Measurements from ENCODE around the gene ELANE.
A peak's percentile ranks its signal among the peaks of the same experiment; 100 is the strongest.
"Not testable (repeated sequence)": the region's sequence is repeated elsewhere in the genome, so short reads cannot be mapped to it uniquely, and the experiment has no call there.

Gene ELANE

DNA sequence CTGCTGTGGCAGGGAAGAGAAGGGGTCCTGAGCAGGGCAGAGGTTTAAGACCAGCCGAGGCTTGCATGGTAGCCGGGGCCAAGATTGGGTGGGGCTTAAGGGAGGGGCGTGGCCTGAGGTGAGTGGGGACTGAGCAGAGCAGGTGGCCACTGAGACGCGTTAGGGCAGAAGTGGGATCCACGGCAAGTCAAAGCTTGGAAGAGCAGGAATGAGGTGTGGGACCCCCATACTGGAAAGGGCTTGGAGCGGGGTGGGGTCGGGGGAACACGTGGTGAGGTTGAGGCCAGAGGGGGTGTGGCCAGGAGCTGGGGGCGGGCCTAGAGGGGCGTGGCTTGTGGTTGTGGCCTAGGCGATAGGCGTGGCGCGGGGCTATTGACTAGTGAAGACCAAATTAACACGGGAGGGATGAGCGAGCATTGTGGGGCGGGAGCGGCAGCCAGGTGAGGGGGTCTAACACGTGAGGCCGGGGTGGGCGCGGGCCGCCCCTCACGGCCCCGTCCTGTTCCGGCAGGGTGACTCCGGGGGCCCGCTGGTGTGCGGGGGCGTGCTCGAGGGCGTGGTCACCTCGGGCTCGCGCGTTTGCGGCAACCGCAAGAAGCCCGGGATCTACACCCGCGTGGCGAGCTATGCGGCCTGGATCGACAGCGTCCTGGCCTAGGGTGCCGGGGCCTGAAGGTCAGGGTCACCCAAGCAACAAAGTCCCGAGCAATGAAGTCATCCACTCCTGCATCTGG is 10.6 kb downstream of the ELANE start:
- peak; percentile 71 for DNase-seq (ENCODE audit: low read depth)

DNA sequence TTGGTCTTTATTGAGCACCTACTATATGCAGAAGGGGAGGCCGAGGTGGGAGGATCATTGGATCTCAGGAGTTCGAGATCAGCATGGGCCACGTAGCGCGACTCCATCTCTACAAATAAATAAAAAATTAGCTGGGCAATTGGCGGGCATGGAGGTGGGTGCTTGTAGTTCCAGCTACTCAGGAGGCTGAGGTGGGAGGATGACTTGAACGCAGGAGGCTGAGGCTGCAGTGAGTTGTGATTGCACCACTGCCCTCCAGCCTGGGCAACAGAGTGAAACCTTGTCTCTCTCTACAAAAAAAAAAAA is 11.2 kb downstream of the ELANE start:
- no peak for DNase-seq (ENCODE audit: low read depth)

DNA sequence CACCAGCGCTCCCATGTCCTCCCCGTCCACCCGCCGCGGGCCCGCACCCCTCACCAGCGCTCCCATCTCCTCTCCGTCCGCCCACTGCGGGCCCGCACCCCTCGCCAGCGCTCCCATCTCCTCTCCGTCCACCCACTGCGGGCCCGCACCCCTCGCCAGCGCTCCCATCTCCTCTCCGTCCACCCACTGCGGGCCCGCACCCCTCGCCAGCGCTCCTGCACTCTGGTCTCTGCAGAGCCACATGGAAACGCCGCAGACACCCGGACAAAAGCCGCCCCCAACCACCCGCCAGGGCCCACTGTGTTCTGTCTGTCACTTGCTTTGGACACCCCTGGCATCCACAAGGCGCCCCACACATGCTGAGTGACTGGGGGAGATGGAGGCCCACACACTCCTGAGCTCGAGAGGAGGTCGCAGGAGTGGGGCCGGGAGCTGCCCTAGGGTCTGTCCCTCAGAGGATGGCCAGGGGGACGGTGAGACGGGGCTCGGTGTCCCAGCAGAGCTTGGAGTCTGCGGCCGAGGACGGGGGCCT is 14.7 kb downstream of the ELANE start:
- no peak for DNase-seq (ENCODE audit: low read depth)

DNA sequence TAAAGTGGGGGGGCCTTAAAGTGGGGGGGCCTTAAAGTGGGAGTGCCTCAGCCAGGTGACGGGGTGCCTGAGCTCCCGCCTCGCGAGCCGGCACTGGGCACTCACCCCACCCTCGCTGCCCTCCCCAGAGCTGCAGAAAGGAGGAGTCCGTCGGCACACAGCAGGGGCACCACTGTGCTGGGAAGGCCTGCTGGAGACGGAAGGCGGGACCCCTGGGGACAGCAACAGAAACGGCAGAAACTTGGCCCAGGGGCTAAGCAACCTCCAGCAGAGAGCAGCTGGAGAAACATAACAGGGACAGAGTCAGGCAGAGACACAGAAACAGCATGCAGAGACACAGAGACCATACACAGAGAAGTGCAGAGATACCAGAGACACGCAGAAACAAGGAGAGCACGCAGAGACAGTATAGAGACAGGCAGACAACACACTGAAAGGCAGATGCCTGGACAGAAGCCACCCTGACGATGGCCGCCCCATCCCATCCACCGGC is 15.2 kb downstream of the ELANE start:
- DNase-seq (ENCODE audit: low read depth), result no peak

DNA sequence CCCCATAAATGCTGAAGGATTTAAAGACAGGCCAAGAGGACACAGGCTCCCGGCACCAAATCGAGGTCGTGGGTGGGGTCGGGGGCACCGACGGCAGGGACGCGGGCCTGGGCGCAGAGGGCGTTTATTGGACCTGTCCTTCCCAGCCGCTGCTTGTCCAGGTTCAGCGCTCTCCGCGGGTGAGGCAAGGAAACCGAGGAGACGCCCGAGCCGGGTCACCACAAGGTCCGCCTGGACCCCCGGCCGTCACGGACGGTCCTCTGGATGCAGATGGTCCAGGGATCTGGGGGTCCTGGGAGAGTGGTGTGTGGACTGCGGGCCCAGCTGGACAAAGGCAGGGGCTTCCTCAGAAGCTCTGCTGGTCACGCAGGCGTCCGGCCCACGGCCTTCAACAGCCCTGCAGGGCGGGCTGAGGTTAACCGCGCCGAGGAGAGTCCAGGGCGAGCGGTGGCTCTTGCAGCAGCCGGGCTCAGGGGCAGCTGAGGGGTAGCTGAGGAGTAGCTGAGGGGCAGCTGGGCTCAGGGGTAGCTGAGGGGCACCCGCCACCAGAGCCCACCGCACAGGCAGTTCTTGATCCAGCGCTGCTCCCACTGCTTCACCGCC is 15.9 kb downstream of the ELANE start:
- DNase-seq (ENCODE audit: low read depth), result no peak

DNA sequence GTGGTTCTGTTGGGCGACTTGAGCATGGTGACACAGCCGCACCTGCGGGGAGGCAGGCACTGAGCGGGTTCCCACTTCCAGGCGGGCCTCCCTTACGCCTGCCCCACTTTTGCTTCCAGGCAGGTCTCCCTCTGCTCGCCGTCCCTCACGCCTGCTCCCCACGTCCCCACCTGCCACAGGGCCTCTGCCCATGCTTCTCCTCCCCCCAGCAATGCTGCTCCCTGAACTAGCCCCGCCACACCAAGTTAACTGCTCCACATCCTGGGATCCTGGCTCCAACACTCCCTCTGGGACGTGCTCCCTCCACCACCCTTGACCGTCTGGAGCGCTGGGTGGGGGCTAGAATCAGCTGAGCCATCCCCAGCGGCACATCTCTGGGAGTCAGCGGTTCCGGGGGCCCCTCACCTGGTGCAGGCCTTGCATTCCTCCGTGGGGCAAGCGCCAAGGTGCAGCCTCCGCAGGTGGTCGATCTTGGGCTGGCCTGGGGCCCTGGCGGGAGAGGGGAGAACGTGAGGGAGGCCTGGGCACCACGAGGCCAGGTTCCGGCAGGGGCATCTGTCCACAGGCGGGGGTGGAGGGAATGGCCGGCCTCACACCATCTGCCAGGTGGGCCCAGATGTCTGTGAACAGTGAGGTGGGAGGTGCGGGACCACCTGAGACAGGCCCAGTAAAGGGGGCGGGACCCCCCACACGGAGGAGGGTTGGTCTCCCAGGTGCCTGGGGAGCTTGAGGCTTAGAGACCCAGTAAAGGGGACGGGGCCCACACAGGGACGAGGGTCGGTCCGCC is 16.5 kb downstream of the ELANE start:
- DNase-seq (ENCODE audit: low read depth), result no peak

DNA sequence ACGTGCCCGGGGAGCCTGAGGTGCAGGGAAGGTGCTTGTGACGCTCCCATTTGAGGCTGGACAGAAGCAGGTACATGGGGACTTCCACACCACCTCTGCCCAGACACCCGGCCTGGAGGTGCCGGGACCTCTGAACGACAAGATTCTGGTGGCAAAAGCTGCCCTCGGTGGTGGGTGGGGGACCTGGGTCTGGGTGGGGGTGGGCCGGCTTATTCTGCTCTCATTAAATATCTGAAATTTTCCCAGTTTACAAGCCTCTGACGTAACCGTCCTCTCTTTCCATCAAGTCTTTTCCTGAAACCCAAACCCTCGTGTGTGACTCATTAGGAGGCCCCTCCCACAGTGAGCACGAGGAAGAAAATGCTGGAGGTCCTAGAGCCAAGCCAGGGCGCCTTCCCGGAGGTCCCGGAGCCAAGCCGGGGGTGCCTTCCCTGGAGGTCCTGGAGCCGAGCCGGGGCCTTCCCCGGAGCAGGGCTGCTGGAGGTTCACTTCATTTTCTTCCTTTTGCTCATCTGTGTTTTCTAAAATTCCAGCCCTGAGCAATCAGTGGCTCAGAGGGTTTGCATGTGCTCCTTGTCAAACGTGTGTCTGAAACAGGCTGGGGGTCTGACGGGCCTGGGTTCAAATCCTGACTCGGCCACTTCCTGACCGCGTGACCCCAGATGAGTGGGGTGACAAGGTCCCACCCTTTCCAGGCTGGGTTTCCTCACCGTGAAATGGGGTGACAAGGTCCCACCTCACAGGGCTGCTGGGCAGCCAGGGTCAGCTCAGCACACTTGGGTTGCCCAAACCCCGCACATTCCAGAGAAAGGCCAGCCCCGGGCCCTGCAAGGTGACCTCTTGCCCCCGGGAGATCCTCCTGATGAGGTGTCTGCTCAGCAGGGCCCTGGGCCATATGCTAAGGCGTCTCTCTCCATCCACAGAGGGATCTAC is 17.4 kb downstream of the ELANE start:
- no peak for DNase-seq (ENCODE audit: low read depth)

DNA sequence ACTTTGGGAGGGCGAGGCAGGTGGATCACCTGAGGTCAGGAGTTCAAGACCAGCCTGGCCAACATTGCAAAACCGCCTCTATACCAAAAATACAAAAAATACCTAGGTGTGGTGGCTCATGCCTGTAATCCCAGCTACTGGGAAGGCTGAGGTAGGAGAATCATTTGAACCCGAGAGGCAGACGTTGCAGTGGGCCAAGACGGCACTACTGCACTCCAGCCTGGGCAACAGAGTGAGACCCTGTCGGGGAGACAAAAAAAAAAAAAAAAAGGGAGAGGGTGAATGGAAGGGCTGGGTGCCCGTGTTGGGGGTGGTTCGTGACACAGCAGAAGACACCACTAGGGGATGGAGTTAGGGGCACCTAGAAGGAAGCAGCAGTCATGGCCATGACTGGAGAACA is 18.2 kb downstream of the ELANE start:
- no peak for DNase-seq (ENCODE audit: low read depth)

DNA sequence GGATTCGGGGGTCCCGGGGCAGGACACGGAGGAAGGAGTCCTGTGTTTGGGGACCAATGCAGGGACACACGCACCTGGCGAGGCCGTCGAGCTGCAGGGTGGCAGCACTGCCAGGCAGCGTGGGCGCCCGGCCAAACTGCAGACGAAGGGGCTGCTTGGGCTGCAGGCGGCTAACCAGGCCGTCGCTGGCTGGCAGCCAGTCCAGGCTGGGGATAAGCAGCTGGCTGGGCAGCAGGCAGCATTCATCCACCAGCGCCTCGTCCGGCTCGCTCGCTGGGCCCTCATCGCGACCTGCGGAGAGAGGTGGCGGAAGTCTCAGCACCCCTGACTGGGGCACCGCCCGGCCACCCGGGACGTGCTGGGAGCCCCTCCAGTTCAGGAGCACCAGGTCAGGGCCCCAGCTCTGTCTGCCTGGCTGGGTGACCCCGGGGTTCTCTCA is 18.9 kb downstream of the ELANE start:
- DNase-seq (ENCODE audit: low read depth), result no peak

DNA sequence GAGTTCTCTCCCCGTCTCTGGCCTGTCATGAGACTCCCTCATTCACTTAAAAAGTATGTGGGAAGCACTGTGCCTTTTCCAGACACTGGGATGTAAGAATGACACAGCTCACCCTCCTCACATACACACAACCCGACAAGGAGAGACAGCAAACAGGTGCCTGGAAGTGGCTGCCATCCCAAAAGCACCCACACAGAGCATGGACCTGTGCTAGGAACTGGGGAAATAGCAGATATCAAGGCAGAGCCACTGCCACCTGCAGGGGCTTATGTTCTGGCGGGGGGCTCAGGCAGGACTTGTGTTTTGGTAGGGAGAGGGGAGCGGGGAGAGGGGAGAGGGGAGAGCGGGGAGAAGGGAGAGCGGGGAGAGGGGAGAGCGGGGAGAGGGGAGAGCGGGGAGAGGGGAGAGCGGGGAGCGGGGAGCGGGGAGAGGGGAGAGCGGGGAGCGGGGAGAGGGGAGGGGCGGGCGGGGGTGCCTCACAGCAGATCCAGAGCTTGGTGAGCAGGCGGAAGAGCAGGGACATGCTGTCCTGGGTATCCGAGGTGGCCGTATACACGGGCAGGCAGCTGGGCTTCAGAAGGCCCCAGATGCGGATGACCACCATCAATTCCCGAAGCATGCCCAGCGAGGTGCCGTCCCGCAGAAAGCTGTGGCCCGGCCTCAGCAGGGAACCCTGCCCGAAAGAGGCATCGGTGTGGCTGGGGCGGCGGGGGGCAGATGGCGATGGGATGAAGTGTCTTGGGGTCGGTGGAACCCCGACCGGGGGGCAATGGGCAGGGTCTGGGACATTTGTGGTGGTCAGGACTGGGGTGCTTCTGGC is 19.6 kb downstream of the ELANE start:
- DNase-seq (ENCODE audit: low read depth), result peak; percentile 15

DNA sequence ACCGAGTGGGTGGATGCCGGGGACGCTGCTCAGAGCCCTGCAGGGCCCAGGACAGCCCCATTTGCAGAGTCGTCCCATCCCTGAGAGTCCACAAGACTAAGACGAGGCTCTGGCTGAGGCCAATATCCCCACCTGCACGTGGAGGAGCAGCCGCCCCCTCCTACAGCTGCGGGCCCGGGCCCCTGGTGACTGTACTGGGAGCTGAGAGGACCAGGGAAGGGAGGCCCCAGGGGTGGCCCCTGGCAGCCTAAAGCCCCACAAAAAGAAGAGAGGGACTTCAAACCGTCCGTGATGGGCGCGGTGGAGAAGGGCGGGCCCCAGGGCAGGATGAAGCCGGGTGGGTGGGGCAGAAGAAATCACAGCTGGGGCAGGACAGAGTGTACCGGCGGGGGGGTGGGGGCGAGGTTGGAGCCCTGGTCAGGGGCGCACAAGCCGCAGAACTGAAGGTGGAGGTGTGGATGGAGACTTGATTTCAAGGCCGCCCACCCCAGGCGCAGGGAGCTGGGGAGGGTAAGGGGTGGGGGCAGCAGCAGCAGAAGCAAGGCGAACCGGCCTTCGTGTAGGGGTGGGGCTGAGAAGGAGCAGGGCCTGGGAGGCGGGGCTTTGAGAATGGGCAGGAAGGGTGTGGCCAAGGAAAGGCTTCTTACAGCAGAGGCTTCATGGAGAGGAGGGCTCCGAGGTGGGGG is 20.3 kb downstream of the ELANE start:
- peak; percentile 78 for DNase-seq (ENCODE audit: low read depth)

DNA sequence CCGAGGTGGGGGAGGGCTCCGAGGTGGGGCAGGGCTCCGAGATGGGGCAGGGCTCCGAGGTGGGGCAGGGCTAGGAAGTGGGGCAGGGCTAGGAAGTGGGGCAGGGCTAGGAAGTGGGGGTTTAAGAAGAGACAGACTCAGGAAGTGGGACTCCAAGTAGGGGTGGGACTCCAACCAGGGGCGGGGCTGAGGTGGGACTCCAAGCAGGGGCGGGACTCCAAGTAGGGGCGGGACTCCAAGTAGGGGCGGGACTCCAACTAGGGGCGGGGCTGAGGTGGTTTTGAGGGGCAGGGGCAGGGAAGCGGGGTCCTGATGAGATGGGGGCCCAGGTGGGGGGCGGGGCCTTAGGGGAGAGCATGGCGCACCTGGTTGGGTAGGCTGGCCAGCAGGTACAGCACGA is 21.0 kb downstream of the ELANE start:
- peak; percentile 48 for DNase-seq (ENCODE audit: low read depth)

DNA sequence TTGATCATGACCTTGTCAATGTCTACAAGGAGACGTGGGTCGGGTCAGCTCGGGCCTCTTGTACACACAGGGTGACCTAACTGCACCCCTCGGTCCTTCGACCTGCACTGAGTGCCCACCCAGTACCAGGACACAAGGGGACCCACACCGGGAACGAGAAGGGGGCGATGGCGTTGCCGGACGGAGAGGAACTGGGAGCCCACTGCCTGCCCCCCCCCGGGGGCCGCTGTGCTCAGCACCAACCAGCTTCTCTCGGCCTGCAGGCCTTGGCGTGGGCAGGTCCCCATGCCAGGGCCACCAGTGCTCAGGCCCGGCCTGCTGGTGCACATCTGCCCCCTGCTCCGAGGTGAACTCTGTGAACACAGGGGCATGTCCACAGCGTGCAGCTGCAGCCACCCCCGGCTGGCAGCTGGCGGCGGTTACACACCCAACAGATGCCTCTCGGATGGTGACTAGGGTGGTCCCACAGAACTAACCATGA is 21.5 kb downstream of the ELANE start:
- no peak for DNase-seq (ENCODE audit: low read depth)

DNA sequence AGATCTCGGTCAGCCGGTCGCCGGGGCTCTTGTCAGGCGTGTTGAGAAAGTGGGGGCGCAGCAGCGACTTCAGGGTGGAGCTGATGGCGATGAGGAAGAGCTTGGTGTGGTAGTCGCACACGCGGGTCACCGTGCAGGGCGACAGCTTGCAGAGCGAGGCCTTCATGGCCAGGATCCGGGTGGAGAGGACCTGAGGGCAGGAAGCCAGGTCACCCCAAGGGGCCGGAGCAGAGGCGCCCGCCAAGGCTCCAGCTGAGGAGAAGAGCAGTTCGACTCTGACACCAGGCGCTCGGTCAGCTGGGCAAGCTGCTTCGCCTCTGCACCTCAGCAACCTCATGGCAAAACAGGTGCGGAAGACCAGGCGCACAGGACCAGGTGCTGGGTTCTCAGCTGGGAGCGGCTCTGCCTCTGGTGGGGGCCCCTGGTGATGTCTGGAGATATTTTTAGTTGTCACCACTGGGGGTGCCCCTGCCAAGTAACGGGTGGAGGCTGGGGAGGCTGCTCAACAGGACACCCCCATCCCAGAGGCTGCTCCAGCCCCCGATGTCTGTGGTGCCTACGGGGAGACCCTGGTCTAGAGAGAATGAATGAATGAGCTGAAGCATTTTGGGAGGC is 23.3 kb downstream of the ELANE start:
- no peak for DNase-seq (ENCODE audit: low read depth)

DNA sequence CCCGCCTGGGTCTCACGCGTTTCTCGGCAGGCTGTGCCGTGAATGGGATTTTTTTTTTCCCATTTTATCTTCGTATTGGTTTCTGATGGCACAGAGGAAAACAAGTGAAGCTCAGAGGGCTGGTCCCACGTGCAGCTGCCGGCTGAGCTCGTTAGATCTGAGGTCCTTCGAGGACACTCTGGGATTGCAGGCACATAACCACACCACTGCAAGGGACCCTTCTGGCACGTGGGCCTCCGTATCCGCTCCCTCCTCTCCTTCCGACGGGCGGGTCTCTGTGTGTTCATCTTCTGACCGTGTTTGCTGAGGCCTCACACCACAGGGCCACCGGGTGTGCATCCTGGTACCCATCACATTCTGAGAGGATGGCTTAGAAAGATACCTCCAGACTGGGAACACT is 24.0 kb downstream of the ELANE start:
- DNase-seq (ENCODE audit: low read depth), result no peak

DNA sequence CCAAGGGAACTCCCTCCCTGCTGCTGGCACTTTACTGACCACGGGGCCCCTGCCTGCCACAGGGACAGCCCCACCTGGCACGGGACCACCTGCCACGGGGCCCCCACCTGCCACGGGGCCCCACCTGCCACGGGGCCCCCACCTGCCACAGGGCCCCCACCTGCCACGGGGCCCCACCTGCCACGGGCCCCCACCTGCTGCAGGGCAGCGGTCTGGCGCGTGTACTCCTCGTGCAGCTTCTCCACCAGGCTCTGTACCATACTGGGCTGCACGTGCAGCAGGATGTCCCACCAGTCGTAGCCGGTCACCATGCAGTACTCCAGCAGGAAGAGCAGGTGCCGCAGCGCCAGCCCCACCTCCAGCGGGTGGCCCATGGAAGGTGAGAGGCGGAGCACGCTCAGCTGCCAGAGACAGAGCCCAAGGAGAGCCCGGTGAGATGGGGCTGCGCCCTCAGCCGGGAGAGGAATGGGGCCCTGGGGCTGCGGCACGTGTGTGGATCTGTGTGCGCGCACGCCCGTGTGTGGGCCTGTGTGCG is 24.7 kb downstream of the ELANE start:
- DNase-seq (ENCODE audit: low read depth), result no peak

DNA sequence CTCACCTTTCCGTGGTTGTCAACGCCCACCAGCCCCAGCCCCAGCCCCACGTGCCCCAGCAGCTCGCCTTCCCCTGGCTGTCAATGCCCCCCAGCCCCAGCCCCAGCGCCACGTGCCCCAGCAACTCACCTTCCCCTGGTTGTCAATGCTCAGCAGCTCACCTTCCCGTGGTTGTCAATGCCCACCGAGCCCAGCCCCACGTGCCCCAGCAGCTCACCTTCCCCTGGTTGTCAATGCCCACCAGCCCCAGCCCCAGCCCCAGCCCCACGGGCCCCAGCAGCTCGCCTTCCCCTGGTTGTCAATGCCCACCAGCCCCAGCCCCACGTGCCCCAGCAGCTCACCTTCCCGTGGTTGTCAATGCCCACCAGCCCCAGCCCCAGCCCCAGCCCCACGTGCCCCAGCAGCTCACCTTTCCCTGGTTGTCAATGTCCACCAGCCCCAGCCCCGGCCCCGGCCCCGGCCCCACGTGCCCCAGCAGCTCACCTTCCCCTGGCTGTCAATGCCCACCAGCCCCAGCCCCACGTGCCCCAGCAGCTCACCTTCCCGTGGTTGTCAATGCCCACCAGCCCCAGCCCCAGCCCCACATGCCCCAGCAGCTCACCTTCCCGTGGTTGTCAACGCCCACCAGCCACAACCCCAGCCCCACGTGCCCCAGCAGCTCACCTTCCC is 26.0 kb downstream of the ELANE start:
- not testable (repeated sequence) for DNase-seq (ENCODE audit: low read depth)

DNA sequence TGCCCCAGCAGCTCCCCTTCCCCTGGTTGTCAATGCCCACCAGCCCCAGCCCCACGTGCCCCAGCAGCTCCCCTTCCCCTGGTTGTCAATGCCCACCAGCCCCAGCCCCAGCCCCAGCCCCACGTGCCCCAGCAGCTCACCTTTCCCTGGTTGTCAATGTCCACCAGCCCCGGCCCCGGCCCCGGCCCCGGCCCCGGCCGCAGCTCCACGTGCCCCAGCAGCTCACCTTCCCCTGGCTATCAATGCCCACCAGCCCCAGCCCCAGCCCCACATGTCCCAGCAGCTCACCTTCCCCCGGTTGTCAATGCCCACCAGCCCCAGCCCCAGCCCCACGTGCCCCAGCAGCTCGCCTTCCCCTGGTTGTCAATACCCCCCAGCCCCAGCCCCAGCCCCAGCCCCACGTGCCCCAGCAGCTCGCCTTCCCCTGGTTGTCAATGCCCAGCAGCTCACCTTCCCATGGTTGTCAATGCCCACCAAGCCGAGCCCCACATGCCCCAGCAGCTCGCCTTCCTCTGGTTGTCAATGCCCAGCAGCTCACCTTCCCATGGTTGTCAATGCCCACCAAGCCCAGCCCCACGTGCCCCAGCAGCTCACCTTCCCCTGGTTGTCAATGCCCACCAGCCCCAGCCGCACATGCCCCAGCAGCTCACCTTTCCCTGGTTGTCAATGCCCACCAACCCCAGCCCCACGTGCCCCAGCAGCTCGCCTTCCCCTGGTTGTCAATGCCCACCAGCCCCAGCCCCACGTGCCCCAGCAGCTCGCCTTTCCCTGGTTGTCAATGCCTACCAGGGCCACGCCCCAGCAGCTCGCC is 26.9 kb downstream of the ELANE start:
- not testable (repeated sequence) for DNase-seq (ENCODE audit: low read depth)

Measured in activated T-cell treated with anti-CD3 and anti-CD28 coated beads for 48 hours (primary cell).